ENCODE measurements around the gene FGD2.

The FGD2 gene

DNA sequence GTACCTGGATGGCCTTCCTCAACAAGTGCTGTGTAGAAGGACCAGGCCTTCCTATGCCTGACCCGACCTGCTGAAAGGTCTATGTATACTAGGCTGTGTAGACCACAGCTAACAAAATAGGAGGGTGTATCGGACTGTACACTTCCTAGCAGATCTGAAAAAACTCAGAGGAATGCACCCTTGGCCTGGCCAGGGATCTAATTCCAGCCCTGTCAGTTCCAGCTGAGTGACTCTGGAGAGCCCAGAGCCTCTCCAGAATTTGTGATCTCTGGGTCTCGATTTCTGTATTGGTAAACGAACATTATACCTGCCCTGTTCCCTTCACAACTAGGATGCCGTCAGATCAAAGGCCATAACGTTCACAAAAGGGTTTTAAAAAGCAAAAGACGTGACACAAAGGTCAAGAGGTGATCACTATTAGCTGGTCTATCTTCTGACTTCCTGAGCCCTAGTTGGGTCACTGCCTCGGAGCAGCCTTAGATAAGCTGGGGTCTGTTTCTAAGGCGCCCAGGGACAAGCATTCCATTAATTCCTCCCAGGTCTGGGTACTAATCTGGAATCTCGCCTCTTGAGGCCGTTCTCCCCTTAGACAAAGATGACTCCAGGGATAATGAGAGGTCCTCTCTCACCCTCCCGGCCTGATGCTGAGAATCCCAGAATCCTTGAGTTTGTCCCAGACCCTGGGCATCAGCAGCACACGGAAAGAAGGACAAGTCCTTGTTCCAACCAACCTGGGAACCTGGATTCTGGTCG, 33.4 kb upstream of the FGD2 start:
- H3K4me3 ChIP-seq (ENCODE audit: low read depth, low read length): no peak overlapping the region
- TF ChIP-seq, protein P1, sequence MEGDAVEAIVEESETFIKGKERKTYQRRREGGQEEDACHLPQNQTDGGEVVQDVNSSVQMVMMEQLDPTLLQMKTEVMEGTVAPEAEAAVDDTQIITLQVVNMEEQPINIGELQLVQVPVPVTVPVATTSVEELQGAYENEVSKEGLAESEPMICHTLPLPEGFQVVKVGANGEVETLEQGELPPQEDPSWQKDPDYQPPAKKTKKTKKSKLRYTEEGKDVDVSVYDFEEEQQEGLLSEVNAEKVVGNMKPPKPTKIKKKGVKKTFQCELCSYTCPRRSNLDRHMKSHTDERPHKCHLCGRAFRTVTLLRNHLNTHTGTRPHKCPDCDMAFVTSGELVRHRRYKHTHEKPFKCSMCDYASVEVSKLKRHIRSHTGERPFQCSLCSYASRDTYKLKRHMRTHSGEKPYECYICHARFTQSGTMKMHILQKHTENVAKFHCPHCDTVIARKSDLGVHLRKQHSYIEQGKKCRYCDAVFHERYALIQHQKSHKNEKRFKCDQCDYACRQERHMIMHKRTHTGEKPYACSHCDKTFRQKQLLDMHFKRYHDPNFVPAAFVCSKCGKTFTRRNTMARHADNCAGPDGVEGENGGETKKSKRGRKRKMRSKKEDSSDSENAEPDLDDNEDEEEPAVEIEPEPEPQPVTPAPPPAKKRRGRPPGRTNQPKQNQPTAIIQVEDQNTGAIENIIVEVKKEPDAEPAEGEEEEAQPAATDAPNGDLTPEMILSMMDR (IDR thresholded peaks at IDR 0.05; ENCODE audit: low read depth, low read length): no peak
- in situ Hi-C loops (cut with HindIII; ENCODE audit: low sequenced_read_pairs): no loop called here
- no peak for DNase-seq (ENCODE audit: low read depth, low spot score)

GRCh38 chr6:36973190-36973589, 32.3 kb upstream of the FGD2 start:
- TF ChIP-seq, protein P1 (IDR thresholded peaks at IDR 0.05; ENCODE audit: low read depth, low read length): no peak

GRCh38 chr6:36973647-36974046, 31.8 kb upstream of the FGD2 start:
- H3K4me3 ChIP-seq (ENCODE audit: low read depth, low read length): no peak overlapping the region
- in situ Hi-C loops (cut with HindIII; ENCODE audit: low sequenced_read_pairs): no loop called here
- TF ChIP-seq, protein P1 (IDR thresholded peaks at IDR 0.05; ENCODE audit: low read depth, low read length): no peak
- DNase-seq (ENCODE audit: low read depth, low spot score): no peak

More at GRCh38 chr6:36973190-36973589, 32.3 kb upstream of the FGD2 start:
- no peak overlapping the region for H3K4me3 ChIP-seq (ENCODE audit: low read depth, low read length)
- in situ Hi-C loops (cut with HindIII; ENCODE audit: low sequenced_read_pairs): no loop called here
- no peak for DNase-seq (ENCODE audit: low read depth, low spot score)

- no peak overlapping the region for H3K4me3 ChIP-seq (ENCODE audit: low read depth, low read length)
- TF ChIP-seq, protein P1 (IDR thresholded peaks at IDR 0.05; ENCODE audit: low read depth, low read length): no peak
- no peak for DNase-seq (ENCODE audit: low read depth, low spot score)
- in situ Hi-C loops (cut with HindIII; ENCODE audit: low sequenced_read_pairs): no loop called here
Measured at GRCh38 chr6:36975231-36976006, 30.0 kb upstream of the FGD2 start.

DNA sequence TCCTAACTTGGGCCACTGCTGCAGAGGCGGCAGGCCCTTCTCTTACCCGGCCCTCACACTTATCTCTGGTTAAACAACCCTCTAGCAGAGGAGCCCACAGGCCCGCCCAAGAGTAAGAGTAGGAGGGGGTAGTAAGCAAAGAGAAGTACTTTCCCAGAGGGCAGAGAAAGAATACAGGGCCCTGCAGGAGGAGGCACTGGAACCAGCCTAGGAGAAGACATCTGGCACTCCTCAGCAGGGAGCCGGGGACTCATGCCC, 29.5 kb upstream of the FGD2 start:
- no peak for DNase-seq (ENCODE audit: low read depth, low spot score)
- in situ Hi-C loops (cut with HindIII; ENCODE audit: low sequenced_read_pairs): no loop called here
- TF ChIP-seq, protein P1 (IDR thresholded peaks at IDR 0.05; ENCODE audit: low read depth, low read length): no peak
- H3K4me3 ChIP-seq (ENCODE audit: low read depth, low read length): no peak overlapping the region

DNA sequence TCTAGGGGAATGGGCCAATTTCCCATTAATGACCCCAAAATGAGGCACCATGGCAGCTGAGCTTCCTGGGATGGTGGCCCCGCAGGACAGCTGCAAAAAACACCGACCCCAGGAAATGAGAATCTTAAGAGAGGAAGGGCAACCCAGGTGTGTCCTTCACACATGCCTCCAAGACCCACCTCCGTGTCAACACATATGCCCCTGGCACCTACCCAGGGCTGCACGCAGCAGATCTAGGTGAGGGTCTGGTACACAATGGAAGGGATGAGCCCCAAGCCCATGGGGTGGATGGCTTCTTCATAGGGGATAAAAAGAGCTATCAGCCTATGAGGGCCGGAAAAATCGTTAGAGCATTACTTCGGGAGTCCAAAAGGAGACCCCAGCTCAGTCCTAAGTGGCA, 28.9 kb upstream of the FGD2 start:
- H3K4me3 ChIP-seq (ENCODE audit: low read depth, low read length): no peak overlapping the region
- TF ChIP-seq, protein P1 (IDR thresholded peaks at IDR 0.05; ENCODE audit: low read depth, low read length): no peak
- in situ Hi-C loops (cut with HindIII; ENCODE audit: low sequenced_read_pairs): no loop called here
- no peak for DNase-seq (ENCODE audit: low read depth, low spot score)
